Panc1 (cell line): ENCODE measurements around the gene PHF2. TPM values are rescaled to one million over a fixed set of nuclear protein-coding genes. Genes with fewer than 3 reads are reported as not detected.

Source experiments
- ATAC-seq: fragments of 200-7000 bp; cut with Tn5 transposase; 2 replicates; pipeline ENCODE4 v1.9.1; 2020; ENCODE audit warnings: mild to moderate bottlenecking, moderate library complexity
- BruUV-seq: library from RNA; stranded (reverse); fragments of 400-500 nt; replicated peaks from 2 replicates; lab custom pipeline; 2021; lab: Mats Ljungman, UMichigan
- CTCF ChIA-PET: fragments of 300-600 bp; sonication (Branson Sonifier 250); formaldehyde crosslinking; loops from one replicate; lab custom pipeline; 2022; ENCODE audit warnings: antibody characterized with exemption; lab: Charles Lee
- POLR2A ChIA-PET: fragments of 300-600 bp; sonication (Branson Sonifier 250); formaldehyde crosslinking; loops from one replicate; lab custom pipeline; 2022; ENCODE audit warnings: antibody characterized with exemption; lab: Charles Lee
- DNase-seq: peaks from one replicate; pipeline ENCODE4 v3.0.0-alpha.2; 2010; ENCODE audit warnings: low read depth, low spot score
- H3K27ac ChIP-seq: 2 replicates; pipeline ENCODE4 v1.5.1; 2011; ENCODE audit warnings: mild to moderate bottlenecking, low read length, inconsistent platforms
- H3K27me3 ChIP-seq: fragments of 200-500 bp; sonication (Bioruptor generic); 2 replicates; pipeline ENCODE4 v1.6.0; 2014; ENCODE audit warnings: low read length, inconsistent platforms; ENCODE audit not compliant: control insufficient read depth, insufficient read depth
- H3K36me3 ChIP-seq: fragments of 200-500 bp; sonication (Bioruptor generic); 2 replicates; pipeline ENCODE4 v1.5.1; 2014; ENCODE audit warnings: inconsistent platforms, mild to moderate bottlenecking, low read length, moderate library complexity; ENCODE audit not compliant: control insufficient read depth, insufficient read depth
- H3K4me1 ChIP-seq: 2 replicates; pipeline ENCODE4 v1.5.1; 2011; ENCODE audit warnings: inconsistent platforms, mild to moderate bottlenecking, low read length, moderate library complexity; ENCODE audit not compliant: control insufficient read depth, insufficient read depth
- H3K4me3 ChIP-seq, 2 experiments: 2 replicates each; pipeline ENCODE4 v1.5.1; 2011 to 2012; ENCODE audit warnings: low read depth in 2 of 2, low read length in 2 of 2, mild to moderate bottlenecking in 2 of 2, inconsistent platforms in 1 of 2, moderate library complexity in 1 of 2
- H3K9me3 ChIP-seq: fragments of 200-500 bp; sonication (Bioruptor generic); 2 replicates; pipeline ENCODE4 v1.5.1; 2014; ENCODE audit warnings: low read depth, mild to moderate bottlenecking, inconsistent platforms, low read length, moderate library complexity; ENCODE audit not compliant: control insufficient read depth, insufficient read depth
- CTCF ChIP-seq: fragments of 450-650 bp; IDR thresholded peaks from 2 replicates; pipeline ENCODE4 v1.5.1; 2017; ENCODE audit warnings: mild to moderate bottlenecking
- POLR2AphosphoS5 ChIP-seq: IDR thresholded peaks from 2 replicates; pipeline ENCODE4 v1.6.1; 2012; ENCODE audit warnings: mild to moderate bottlenecking, low read depth, low read length, moderate library complexity
- REST ChIP-seq, 2 experiments: IDR thresholded peaks; 2 replicates each; pipeline ENCODE4 v1.6.1; 2011 to 2012; ENCODE audit warnings: low read depth in 2 of 2, control low read depth in 1 of 2, low read length in 1 of 2, mild to moderate bottlenecking in 1 of 2, moderate library complexity in 1 of 2; ENCODE audit not compliant: insufficient read depth in 1 of 2
- SIN3A ChIP-seq: IDR thresholded peaks from 2 replicates; pipeline ENCODE4 v1.6.1; 2012; ENCODE audit warnings: low read depth, mild to moderate bottlenecking, low read length, moderate library complexity, borderline replicate concordance; ENCODE audit not compliant: insufficient read depth
- TCF7L2 ChIP-seq: IDR thresholded peaks from 2 replicates; pipeline ENCODE4 v1.6.1; 2011; ENCODE audit warnings: mild to moderate bottlenecking, low read depth, low read length, inconsistent platforms
- in situ Hi-C: cut with HindIII; loops from 2 replicates; pipeline ENCODE4 v1.10.0; 2016; ENCODE audit warnings: low sequenced_read_pairs, low pct_unique_long_range_greater_than_20kb
- intact Hi-C: fragments of 100-400 bp; cut with micrococcal nuclease; formaldehyde crosslinking; loops from one replicate; pipeline ENCODE4 v1.10.0; 2022; ENCODE audit not compliant: unreplicated experiment
- total RNA-seq: library from RNA; stranded (reverse); gene quantifications from one replicate; pipeline ENCODE4 v1.2.1, GENCODE V29; 2021; ENCODE audit not compliant: unreplicated experiment

The PHF2 gene
- total RNA-seq, 1 experiment from 2014 or later, result 16.6 TPM

DNA sequence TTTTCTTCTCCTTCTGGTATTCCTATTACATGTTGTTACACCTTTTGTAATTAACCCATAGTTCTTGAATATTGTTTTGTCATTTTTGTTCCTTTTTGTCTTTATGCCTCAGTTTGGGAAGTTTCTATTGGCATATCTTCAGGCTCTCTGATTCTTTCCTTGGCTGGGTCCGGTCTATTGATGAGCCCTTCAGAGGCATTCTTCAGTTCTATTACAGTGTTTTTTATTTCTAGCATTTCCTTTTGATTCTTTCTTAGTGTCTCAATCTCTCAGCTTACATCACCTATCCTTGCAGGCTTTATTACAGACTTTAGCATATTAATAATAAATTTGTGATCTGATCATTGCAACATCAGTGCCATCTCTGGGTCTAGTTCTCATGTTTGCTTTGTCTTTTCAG, 33.8 kb downstream of the PHF2 start:
- Histone ChIP-seq H3K4me3 (no peak overlapping the region), H3K9me3 (no peaks in the 10 kb centered on the region), H3K36me3 (no peaks in the 10 kb centered on the region), H3K27me3 (no peaks in the 10 kb centered on the region), H3K4me1 (no peaks in the 10 kb centered on the region), H3K27ac (no peak overlapping the region)
- intact Hi-C loops, result no loop called here
- no peak for ATAC-seq
- in situ Hi-C loops, result no loop called here
- no peak for TF ChIP-seq TCF7L2
- ChIA-PET POLR2A (no interaction called here), CTCF (no interaction called here)
- BruUV-seq, result no TSS peak
- DNase-seq, result no peak

- H3K4me3 ChIP-seq, result no peak overlapping the region
- no peak for DNase-seq
- in situ Hi-C loops (no loop called here), intact Hi-C loops (no loop called here)
- H3K27me3 ChIP-seq, result no peaks in the 10 kb centered on the region
- no peaks in the 10 kb centered on the region for H3K4me1 ChIP-seq
- TF ChIP-seq CTCF (no peak), SIN3A (no peak), TCF7L2 (no peak), POLR2AphosphoS5 (no peak), REST (IDR thresholded peaks at IDR 0.05; ENCODE audit: insufficient read depth in 1 of 2, low read depth in 2 of 2, low read length in 1 of 2) (no peak)
- no peaks in the 10 kb centered on the region for H3K9me3 ChIP-seq
- CTCF ChIA-PET, result no interaction called here
- no peak overlapping the region for H3K27ac ChIP-seq
- no peak for ATAC-seq
- POLR2A ChIA-PET, result no interaction called here
- no TSS peak for BruUV-seq
- no peaks in the 10 kb centered on the region for H3K36me3 ChIP-seq
Observed at GRCh38 chr9:93612052-93612795, 35.8 kb downstream of the PHF2 start.

DNA sequence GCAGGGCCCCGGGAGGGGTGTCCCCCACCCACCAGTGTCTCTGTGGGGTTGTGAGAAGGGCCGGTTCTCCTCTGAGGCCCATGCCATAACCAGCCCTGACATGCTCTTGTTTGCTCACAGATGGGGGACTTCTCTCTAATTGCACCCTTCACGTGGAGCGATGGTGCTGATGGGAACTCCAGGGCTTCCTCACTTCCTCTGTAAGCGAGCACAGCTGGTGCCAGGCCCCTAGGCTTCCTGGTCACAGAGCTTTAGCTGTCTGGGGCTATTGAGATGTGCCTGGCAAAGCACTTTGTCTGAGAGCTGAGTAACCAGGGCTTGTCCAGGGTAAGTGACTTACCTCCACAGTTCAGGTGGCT, 36.4 kb downstream of the PHF2 start:
- Histone ChIP-seq H3K36me3 (no peaks in the 10 kb centered on the region), H3K4me3 (no peak overlapping the region), H3K27me3 (no peaks in the 10 kb centered on the region), H3K4me1 (no peaks in the 10 kb centered on the region), H3K27ac (no peak overlapping the region), H3K9me3 (no peaks in the 10 kb centered on the region)
- ATAC-seq (no peak), DNase-seq (no peak)
- ChIA-PET POLR2A (no interaction called here), CTCF (no interaction called here)
- intact Hi-C loops, result no loop called here
- TF ChIP-seq SIN3A, result no peak
- no TSS peak for BruUV-seq
- in situ Hi-C loops, result no loop called here
